Measurements from ENCODE around the gene ARID1B.

Gene ARID1B

GRCh38 chr6:156845454-156846155 is 68.4 kb downstream of the ARID1B start:
- no peak overlapping the region for H3K4me3 ChIP-seq (ENCODE audit: low read depth, low read length)
- no peak overlapping the region for H3K27ac ChIP-seq
- no peak overlapping the region for H3K4me2 ChIP-seq (ENCODE audit: low read length)
- peaks cover 67% of the 10 kb centered on the region for H3K79me2 ChIP-seq
- no peak overlapping the region for H2AFZ ChIP-seq
- no peaks in the 10 kb centered on the region for H3K27me3 ChIP-seq (ENCODE audit: control insufficient read depth, insufficient read depth, low read length)
- H3K36me3 ChIP-seq (ENCODE audit: control insufficient read depth, insufficient read depth, low read length): no peaks in the 10 kb centered on the region
- no peaks in the 10 kb centered on the region for H3K9me3 ChIP-seq (ENCODE audit: control insufficient read depth, low read length)
- peaks cover 53% of the 10 kb centered on the region for H3K4me1 ChIP-seq
- H3K9ac ChIP-seq: no peak overlapping the region
- TF ChIP-seq, protein P1, sequence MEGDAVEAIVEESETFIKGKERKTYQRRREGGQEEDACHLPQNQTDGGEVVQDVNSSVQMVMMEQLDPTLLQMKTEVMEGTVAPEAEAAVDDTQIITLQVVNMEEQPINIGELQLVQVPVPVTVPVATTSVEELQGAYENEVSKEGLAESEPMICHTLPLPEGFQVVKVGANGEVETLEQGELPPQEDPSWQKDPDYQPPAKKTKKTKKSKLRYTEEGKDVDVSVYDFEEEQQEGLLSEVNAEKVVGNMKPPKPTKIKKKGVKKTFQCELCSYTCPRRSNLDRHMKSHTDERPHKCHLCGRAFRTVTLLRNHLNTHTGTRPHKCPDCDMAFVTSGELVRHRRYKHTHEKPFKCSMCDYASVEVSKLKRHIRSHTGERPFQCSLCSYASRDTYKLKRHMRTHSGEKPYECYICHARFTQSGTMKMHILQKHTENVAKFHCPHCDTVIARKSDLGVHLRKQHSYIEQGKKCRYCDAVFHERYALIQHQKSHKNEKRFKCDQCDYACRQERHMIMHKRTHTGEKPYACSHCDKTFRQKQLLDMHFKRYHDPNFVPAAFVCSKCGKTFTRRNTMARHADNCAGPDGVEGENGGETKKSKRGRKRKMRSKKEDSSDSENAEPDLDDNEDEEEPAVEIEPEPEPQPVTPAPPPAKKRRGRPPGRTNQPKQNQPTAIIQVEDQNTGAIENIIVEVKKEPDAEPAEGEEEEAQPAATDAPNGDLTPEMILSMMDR (IDR thresholded peaks at IDR 0.05): no peak

GRCh38 chr6:156846845-156847599 is 69.8 kb downstream of the ARID1B start:
- Histone ChIP-seq H3K79me2 (peaks cover 78% of the 10 kb centered on the region), H3K9me3 (ENCODE audit: control insufficient read depth, low read length) (no peaks in the 10 kb centered on the region), H3K4me2 (ENCODE audit: low read length) (peak overlapping the region; percentile 27), H3K27me3 (ENCODE audit: control insufficient read depth, insufficient read depth, low read length) (no peaks in the 10 kb centered on the region), H2AFZ (no peak overlapping the region), H3K36me3 (ENCODE audit: control insufficient read depth, insufficient read depth, low read length) (no peaks in the 10 kb centered on the region), H3K9ac (no peak overlapping the region), H3K4me3 (ENCODE audit: low read depth, low read length) (no peak overlapping the region), H3K4me1 (peaks cover 47% of the 10 kb centered on the region), H3K27ac (peak overlapping the region; percentile 17)
- TF ChIP-seq, protein P1 (IDR thresholded peaks at IDR 0.05): no peak

- H3K79me2 ChIP-seq: peaks cover 78% of the 10 kb centered on the region
- no peaks in the 10 kb centered on the region for H3K36me3 ChIP-seq (ENCODE audit: control insufficient read depth, insufficient read depth, low read length)
- no peaks in the 10 kb centered on the region for H3K27me3 ChIP-seq (ENCODE audit: control insufficient read depth, insufficient read depth, low read length)
- TF ChIP-seq, protein P1 (IDR thresholded peaks at IDR 0.05): no peak
- no peak overlapping the region for H2AFZ ChIP-seq
- no peaks in the 10 kb centered on the region for H3K9me3 ChIP-seq (ENCODE audit: control insufficient read depth, low read length)
- no peak overlapping the region for H3K9ac ChIP-seq
- peak overlapping the region; percentile 31 for H3K4me2 ChIP-seq (ENCODE audit: low read length)
- no peak overlapping the region for H3K27ac ChIP-seq
- H3K4me3 ChIP-seq (ENCODE audit: low read depth, low read length): no peak overlapping the region
- peaks cover 39% of the 10 kb centered on the region for H3K4me1 ChIP-seq
Observed at GRCh38 chr6:156848123-156848522, 70.9 kb downstream of the ARID1B start.

DNA sequence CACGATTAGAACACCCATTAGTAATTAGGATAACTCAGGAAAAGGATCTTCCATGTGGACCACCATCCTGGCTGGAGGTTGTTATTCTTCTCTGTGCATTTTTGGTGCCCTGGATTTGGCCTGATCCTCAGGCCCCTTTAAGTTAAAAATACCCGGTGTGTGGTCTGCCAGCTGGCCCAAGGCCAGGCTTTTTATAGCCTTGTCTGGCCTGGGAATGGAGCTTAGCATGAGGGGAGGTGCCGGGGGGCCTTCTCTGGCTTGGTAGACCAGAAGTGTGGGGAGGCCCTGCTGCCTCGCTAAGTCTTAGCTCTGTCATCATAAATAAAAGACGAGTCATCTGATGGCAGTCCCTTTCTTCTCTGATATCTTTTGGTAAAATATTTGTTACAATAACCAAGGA is 71.4 kb downstream of the ARID1B start:
- Histone ChIP-seq H2AFZ (no peak overlapping the region), H3K36me3 (ENCODE audit: control insufficient read depth, insufficient read depth, low read length) (no peaks in the 10 kb centered on the region), H3K27ac (no peak overlapping the region), H3K9me3 (ENCODE audit: control insufficient read depth, low read length) (no peaks in the 10 kb centered on the region), H3K4me1 (peaks cover 39% of the 10 kb centered on the region), H3K27me3 (ENCODE audit: control insufficient read depth, insufficient read depth, low read length) (no peaks in the 10 kb centered on the region), H3K4me3 (ENCODE audit: low read depth, low read length) (no peak overlapping the region), H3K9ac (no peak overlapping the region), H3K79me2 (peaks cover 81% of the 10 kb centered on the region), H3K4me2 (ENCODE audit: low read length) (peak overlapping the region; percentile 31)
- TF ChIP-seq, protein P1 (IDR thresholded peaks at IDR 0.05): no peak
